ENCODE results near the gene EXOSC7.
A peak's percentile ranks its signal among the peaks of the same experiment; 100 is the strongest.

- peak; percentile 87 to 95 (median 87) for TF ChIP-seq CTCF (optimal IDR thresholded peaks at IDR 0.05 in 1 of 3, IDR thresholded peaks at IDR 0.05 in 1 of 3, conservative IDR thresholded peaks at IDR 0.05 in 1 of 3; ENCODE audit: extremely low read depth in 1 of 3, insufficient read depth in 2 of 3, low read length in 3 of 3)
- TF ChIP-seq EZH2 (IDR thresholded peaks at IDR 0.05; ENCODE audit: low read length): no peak
These were observed 16.8 kb downstream of the EXOSC7 start for GRCh38 chr3:44992555-44993470.

Data from keratinocyte (primary cell).